HEK293T (cell line): ENCODE data around the gene CELSR1.

Experiments used
- CTCF ChIA-PET: fragments of 350-600 bp; formaldehyde crosslinking; extraction: SDS; loops from one replicate; lab custom pipeline; 2021; ENCODE audit warnings: antibody characterized with exemption, inconsistent platforms; lab: Yijun Ruan, JAX
- POLR2A ChIA-PET: fragments of 350-600 bp; formaldehyde crosslinking; extraction: SDS; loops from one replicate; lab custom pipeline; 2020; ENCODE audit warnings: antibody characterized with exemption, inconsistent platforms; lab: Yijun Ruan, JAX
- DNase-seq: peaks from one replicate; pipeline ENCODE4 v3.0.0; 2012; ENCODE audit warnings: mixed read lengths; ENCODE audit errors: extremely low spot score
- ARNT ChIP-seq: fragments of 450-650 bp; IDR thresholded peaks from 2 replicates; pipeline ENCODE4 v1.6.1; 2017; ENCODE audit warnings: mild to moderate bottlenecking
- BHLHE40 ChIP-seq: fragments of 450-650 bp; IDR thresholded peaks from 2 replicates; pipeline ENCODE4 v1.6.1; 2016; ENCODE audit warnings: mild to moderate bottlenecking, moderate library complexity, borderline replicate concordance
- CTBP1 ChIP-seq: fragments of 450-650 bp; IDR thresholded peaks from 2 replicates; pipeline ENCODE4 v1.6.1; 2016; ENCODE audit warnings: borderline replicate concordance
- ELF4 ChIP-seq: fragments of 450-650 bp; IDR thresholded peaks from 2 replicates; pipeline ENCODE4 v1.6.1; 2017; ENCODE audit warnings: antibody characterized with exemption
- FOXA1 ChIP-seq: fragments of 450-650 bp; IDR thresholded peaks from 2 replicates; pipeline ENCODE4 v1.6.1; 2016; ENCODE audit warnings: mild to moderate bottlenecking
- FOXK2 ChIP-seq: fragments of 450-650 bp; IDR thresholded peaks from 2 replicates; pipeline ENCODE4 v1.6.1; 2016; ENCODE audit warnings: mild to moderate bottlenecking
- FOXM1 ChIP-seq: fragments of 450-650 bp; IDR thresholded peaks from 2 replicates; pipeline ENCODE4 v1.6.1; 2017; ENCODE audit warnings: mild to moderate bottlenecking, borderline replicate concordance
- HDGF ChIP-seq: fragments of 450-650 bp; IDR thresholded peaks from 2 replicates; pipeline ENCODE4 v1.6.1; 2017; ENCODE audit warnings: antibody characterized with exemption, borderline replicate concordance
- L3MBTL2 ChIP-seq: fragments of 450-650 bp; conservative IDR thresholded peaks from 2 replicates; pipeline ENCODE4 v1.6.1; 2016; ENCODE audit warnings: mild to moderate bottlenecking
- LEF1 ChIP-seq: fragments of 450-650 bp; IDR thresholded peaks from 2 replicates; pipeline ENCODE4 v1.6.1; 2017; ENCODE audit warnings: mild to moderate bottlenecking, borderline replicate concordance
- NFRKB ChIP-seq: fragments of 450-650 bp; IDR thresholded peaks from 2 replicates; pipeline ENCODE4 v1.6.1; 2016; ENCODE audit warnings: mild to moderate bottlenecking, moderate library complexity
- SP1 ChIP-seq: fragments of 450-650 bp; IDR thresholded peaks from 2 replicates; pipeline ENCODE4 v1.6.1; 2017
- SUZ12 ChIP-seq: fragments of 450-650 bp; IDR thresholded peaks from 2 replicates; pipeline ENCODE4 v1.6.1; 2016; ENCODE audit warnings: mild to moderate bottlenecking
- TARDBP ChIP-seq: fragments of 450-650 bp; IDR thresholded peaks from 2 replicates; pipeline ENCODE4 v1.6.1; 2016
- ZNF384 ChIP-seq: fragments of 450-650 bp; IDR thresholded peaks from 2 replicates; pipeline ENCODE4 v1.6.1; 2016
- TF ChIP-seq, protein P1 (sequence below): fragments of 450-650 bp; IDR thresholded peaks from 2 replicates; pipeline ENCODE4 v1.6.1; 2016

The CELSR1 gene

DNA sequence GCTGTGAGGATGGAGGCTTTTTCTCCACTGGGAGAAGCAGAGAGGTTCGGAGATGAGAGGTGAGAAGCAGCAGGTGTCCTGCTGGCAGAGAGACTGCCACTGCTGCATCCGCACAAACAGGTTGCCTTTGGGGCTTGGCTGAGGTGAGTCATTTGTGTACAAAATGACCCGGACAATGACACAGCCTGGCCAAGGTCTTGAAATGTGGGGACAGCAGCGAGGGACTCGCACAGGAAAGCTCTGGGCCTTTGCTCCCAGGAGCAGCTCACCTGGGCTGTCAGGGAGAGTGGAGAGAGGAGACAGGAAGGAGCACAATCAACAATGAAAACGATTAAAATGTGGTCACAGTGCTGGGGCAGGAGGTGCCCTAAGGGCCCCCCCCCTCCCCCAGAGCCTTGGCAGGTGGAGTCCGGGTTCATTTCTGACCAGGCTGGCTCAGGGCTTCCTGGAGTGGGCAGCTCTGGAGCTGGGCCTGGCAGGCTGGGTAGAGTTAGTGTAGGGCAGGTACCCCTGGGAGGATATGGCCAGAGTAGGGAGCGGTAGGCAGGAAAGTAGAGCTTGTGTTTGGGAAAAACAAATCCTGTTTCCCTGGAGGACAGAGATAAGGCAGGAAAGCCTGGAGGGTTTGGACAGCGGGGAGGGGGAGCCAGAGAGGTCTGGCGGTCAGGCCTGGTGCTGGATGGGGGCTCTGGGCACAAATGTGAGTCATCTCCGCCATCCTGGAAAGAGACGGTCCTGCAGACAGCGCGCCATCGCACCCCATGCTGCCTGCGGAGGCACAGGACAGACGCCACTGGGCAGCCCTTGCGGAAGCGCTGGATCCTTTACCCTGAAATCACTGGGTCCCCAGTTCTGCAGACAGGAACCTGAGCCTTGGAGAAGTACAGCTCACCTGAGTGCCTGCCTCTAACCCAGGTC is 37.8 kb upstream of the CELSR1 start:
- ChIA-PET POLR2A (interaction anchor here (0.6 to 1.1 kb wide), 4 partner anchors 13 to 71 kb away, joined by 3 read pairs; no protein-coding TSS in a partner anchor), CTCF (interaction anchor here (1.9 kb wide), 1 partner anchor 12 kb away, joined by 12 read pairs; no protein-coding TSS in a partner anchor)
- no peak for DNase-seq
- TF ChIP-seq CTBP1 (no peak), L3MBTL2 (no peak), BHLHE40 (no peak), FOXA1 (no peak), ZNF384 (no peak), NFRKB (no peak), ARNT (no peak)

- TF ChIP-seq ARNT: no peak
- TF ChIP-seq, protein P1, sequence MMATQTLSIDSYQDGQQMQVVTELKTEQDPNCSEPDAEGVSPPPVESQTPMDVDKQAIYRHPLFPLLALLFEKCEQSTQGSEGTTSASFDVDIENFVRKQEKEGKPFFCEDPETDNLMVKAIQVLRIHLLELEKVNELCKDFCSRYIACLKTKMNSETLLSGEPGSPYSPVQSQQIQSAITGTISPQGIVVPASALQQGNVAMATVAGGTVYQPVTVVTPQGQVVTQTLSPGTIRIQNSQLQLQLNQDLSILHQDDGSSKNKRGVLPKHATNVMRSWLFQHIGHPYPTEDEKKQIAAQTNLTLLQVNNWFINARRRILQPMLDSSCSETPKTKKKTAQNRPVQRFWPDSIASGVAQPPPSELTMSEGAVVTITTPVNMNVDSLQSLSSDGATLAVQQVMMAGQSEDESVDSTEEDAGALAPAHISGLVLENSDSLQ: no peak
- no peak for TF ChIP-seq TARDBP
- no peak for TF ChIP-seq NFRKB
- TF ChIP-seq FOXK2: no peak
- TF ChIP-seq SUZ12: no peak
- no peak for TF ChIP-seq L3MBTL2
- no peak for TF ChIP-seq CTBP1
- no peak for TF ChIP-seq HDGF
- TF ChIP-seq ZNF384: no peak
- no peak for TF ChIP-seq FOXM1
- TF ChIP-seq ELF4: no peak
- TF ChIP-seq LEF1: no peak
- TF ChIP-seq FOXA1: no peak
- TF ChIP-seq BHLHE40: no peak
- TF ChIP-seq SP1: no peak
- no peak for DNase-seq
- ChIA-PET CTCF (no interaction called here), POLR2A (no interaction called here)
Observed at GRCh38 chr22:46574438-46574992, 37.1 kb upstream of the CELSR1 start.

GRCh38 chr22:46573781-46574437 is 36.5 kb upstream of the CELSR1 start:
- ChIA-PET POLR2A (no interaction called here), CTCF (interaction anchor here (0.5 to 0.6 kb wide), 2 partner anchors 11 to 55 kb away, joined by 3 to 4 read pairs; no protein-coding TSS in a partner anchor)
- no peak for DNase-seq
- TF ChIP-seq HDGF: no peak
- TF ChIP-seq BHLHE40: no peak
- TF ChIP-seq NFRKB: no peak
- no peak for TF ChIP-seq SP1
- no peak for TF ChIP-seq ARNT
- no peak for TF ChIP-seq CTBP1
- no peak for TF ChIP-seq FOXA1
- no peak for TF ChIP-seq ZNF384
- TF ChIP-seq TARDBP: no peak
- TF ChIP-seq LEF1: no peak
- TF ChIP-seq, protein P1: no peak
- TF ChIP-seq ELF4: no peak

DNA sequence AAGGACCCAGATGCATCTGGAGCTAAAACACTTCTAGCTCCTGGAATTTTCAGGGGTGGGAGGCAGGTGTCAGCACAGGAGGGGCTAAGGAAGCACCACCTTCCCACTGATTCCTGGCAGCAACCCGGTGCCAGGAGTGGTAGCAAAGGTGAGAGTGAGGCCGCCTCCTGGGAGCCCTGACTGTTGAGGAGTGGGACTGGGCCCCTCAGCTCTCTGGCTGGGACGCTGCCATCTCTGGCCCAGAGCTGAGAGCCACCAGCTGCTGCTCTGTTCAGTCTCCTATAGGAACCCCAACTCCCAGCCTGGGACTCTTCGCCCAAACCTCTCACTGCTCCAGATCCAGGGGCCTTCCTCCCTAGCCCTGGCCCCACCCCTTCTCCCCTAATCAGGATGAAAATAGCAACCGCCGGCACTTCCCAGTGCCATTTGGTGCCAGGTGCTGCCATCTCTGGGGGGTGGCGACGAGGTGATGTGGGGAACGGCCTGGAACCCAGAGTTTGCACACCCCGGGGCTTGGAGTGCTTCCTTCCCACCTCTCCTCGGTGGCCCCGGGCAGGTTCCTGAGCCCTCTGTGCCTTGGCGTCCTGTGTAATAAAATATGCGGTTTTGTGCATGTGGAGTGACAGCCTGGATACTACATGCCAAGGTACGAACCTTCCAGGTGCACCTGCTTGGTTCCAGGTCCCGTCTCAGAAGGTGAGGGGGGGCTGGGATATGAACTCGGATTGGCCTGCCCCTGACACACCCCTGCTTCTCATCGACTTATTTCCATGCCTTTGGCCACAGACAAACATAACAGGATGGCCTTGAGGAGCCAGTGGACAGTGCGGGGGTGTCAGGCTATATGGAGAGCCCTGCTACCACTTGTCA is 35.7 kb upstream of the CELSR1 start:
- TF ChIP-seq ZNF384: no peak
- no peak for TF ChIP-seq FOXK2
- TF ChIP-seq CTBP1: no peak
- no peak for TF ChIP-seq FOXM1
- no peak for TF ChIP-seq TARDBP
- no peak for TF ChIP-seq LEF1
- TF ChIP-seq, protein P1: no peak
- TF ChIP-seq FOXA1: no peak
- no peak for TF ChIP-seq HDGF
- no peak for TF ChIP-seq ELF4
- TF ChIP-seq L3MBTL2: no peak
- no peak for TF ChIP-seq SUZ12
- TF ChIP-seq NFRKB: no peak
- no peak for TF ChIP-seq BHLHE40
- TF ChIP-seq ARNT: no peak
- no peak for TF ChIP-seq SP1
- POLR2A ChIA-PET: no interaction called here
- CTCF ChIA-PET: interaction anchor here (0.5 to 0.6 kb wide), 2 partner anchors 10 to 56 kb away, joined by 3 to 4 read pairs; no protein-coding TSS in a partner anchor
- DNase-seq: no peak

GRCh38 chr22:46571642-46572250 is 34.3 kb upstream of the CELSR1 start:
- DNase-seq: no peak
- POLR2A ChIA-PET: no interaction called here
- TF ChIP-seq ZNF384: no peak
- no peak for TF ChIP-seq TARDBP
- TF ChIP-seq BHLHE40: no peak
- no peak for TF ChIP-seq HDGF
- no peak for TF ChIP-seq ARNT
- TF ChIP-seq FOXM1: no peak
- no peak for TF ChIP-seq L3MBTL2
- TF ChIP-seq NFRKB: no peak
- no peak for TF ChIP-seq FOXA1
- TF ChIP-seq SUZ12: no peak
- TF ChIP-seq, protein P1: no peak
- CTCF ChIA-PET: no interaction called here
